ENCODE results near the gene ARAP1.

The ARAP1 gene

DNA sequence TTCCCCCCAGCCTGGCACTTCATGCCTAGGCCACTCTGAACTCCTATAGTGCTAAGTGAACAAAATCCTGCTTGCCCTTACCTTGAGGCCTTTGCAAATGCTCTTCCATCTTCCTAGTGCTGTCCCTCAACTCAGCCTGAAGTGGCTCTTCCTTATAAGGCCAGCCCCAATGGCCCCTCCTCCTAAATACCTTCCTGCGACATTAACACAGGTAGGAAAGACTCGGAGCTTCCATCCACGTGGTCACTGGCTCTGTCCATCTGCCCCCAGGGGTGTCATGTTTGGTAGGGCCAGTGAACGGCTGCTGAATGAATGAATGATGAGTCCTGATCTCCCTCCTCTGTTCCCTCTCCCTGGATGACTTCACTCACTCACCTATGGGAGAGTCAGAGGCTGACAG, 82.2 kb downstream of the ARAP1 start:
- H3K4me3 ChIP-seq (ENCODE audit: low read depth, low read length) = no peak overlapping the region
- TF ChIP-seq, protein P1, sequence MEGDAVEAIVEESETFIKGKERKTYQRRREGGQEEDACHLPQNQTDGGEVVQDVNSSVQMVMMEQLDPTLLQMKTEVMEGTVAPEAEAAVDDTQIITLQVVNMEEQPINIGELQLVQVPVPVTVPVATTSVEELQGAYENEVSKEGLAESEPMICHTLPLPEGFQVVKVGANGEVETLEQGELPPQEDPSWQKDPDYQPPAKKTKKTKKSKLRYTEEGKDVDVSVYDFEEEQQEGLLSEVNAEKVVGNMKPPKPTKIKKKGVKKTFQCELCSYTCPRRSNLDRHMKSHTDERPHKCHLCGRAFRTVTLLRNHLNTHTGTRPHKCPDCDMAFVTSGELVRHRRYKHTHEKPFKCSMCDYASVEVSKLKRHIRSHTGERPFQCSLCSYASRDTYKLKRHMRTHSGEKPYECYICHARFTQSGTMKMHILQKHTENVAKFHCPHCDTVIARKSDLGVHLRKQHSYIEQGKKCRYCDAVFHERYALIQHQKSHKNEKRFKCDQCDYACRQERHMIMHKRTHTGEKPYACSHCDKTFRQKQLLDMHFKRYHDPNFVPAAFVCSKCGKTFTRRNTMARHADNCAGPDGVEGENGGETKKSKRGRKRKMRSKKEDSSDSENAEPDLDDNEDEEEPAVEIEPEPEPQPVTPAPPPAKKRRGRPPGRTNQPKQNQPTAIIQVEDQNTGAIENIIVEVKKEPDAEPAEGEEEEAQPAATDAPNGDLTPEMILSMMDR (IDR thresholded peaks at IDR 0.05; ENCODE audit: low read depth, low read length) = no peak
- no peak for DNase-seq (ENCODE audit: low read depth, low spot score)
- in situ Hi-C loops (cut with HindIII; ENCODE audit: low sequenced_read_pairs) = no loop called here

DNA sequence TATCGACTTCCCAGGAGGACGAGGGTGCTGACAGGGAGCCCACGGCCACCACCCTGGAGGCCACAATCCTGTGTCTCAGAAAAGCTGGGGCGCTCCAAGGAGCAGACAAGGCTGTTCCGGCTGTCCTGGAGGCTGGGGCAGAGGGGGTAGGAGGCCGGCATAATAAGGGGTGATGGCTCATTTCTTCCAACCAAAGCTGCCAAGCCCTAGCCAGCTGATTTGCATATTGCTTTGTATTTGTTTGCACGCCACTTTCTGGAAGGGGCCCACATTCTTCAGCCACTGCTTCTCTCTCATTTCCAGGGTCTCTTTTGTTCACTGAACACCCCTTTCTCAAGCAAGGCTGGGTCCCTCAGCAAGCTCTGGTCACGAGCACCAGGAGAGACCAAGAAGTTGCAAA, 82.7 kb downstream of the ARAP1 start:
- in situ Hi-C loops (cut with HindIII; ENCODE audit: low sequenced_read_pairs) = no loop called here
- TF ChIP-seq, protein P1 (IDR thresholded peaks at IDR 0.05; ENCODE audit: low read depth, low read length) = no peak
- H3K4me3 ChIP-seq (ENCODE audit: low read depth, low read length) = no peak overlapping the region
- no peak for DNase-seq (ENCODE audit: low read depth, low spot score)

DNA sequence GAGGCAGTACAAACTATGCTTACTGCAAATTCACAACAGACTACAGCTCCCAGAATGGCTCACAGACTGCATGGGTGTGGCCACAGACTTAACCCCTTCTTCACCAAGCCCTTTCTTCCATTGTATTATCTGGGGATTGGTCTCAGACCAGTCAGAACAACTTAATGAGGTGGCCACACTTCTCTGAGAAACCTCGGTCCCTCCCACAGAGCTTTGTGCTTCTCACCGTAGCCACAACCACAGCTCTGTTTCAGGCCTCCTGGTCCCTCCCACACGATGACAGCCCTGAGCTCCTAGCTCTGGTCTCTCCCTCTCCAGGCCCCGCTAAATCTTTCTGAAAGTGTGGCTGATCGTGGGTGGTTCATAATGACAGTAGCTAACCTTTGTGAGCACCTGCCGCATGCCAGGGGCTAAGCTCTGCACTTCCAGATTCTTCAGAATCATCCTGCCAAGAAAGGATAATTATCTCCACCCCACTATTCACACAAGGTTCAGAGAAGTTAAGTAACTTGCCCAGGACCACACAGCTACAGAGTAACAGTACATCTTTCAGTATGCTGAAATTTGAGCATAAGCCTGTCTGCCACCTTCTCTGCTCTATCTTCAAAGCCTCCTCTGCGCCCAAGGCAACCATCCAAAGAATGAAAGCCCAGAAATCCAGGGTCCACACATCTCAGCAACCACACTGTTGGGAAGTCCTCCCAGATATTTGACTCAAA, 83.4 kb downstream of the ARAP1 start:
- H3K4me3 ChIP-seq (ENCODE audit: low read depth, low read length) = no peak overlapping the region
- in situ Hi-C loops (cut with HindIII; ENCODE audit: low sequenced_read_pairs) = no loop called here
- no peak for DNase-seq (ENCODE audit: low read depth, low spot score)
- TF ChIP-seq, protein P1 (IDR thresholded peaks at IDR 0.05; ENCODE audit: low read depth, low read length) = no peak

DNA sequence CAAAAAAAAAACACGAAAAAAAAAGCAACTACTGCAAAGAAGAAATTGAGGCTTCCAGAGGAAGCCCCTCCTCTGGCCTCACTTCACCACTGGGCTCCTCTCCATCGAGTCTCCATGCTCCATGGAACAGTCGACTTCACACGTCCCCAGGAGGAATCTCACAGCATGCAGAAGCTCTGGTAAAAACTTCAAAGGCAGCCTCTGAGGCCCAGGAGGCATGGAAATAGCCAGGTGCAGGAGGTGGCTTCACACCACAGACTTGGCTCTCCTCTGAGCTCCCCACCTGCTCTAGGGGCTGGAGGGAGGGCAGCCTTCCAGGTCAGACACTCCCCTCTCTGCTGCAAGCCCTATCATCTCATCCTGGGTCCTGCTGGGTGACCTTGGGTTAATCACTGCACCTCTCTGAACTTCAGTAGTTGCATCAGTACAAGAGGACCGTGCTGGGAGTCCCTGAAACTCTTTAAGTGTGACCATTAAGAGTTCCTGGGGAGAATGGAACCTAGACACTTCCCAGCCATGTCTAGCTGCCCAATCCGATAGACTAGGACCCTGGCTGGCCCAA, 86.2 kb downstream of the ARAP1 start:
- in situ Hi-C loops (cut with HindIII; ENCODE audit: low sequenced_read_pairs) = no loop called here
- TF ChIP-seq, protein P1 (IDR thresholded peaks at IDR 0.05; ENCODE audit: low read depth, low read length) = no peak
- H3K4me3 ChIP-seq (ENCODE audit: low read depth, low read length) = no peak overlapping the region

DNA sequence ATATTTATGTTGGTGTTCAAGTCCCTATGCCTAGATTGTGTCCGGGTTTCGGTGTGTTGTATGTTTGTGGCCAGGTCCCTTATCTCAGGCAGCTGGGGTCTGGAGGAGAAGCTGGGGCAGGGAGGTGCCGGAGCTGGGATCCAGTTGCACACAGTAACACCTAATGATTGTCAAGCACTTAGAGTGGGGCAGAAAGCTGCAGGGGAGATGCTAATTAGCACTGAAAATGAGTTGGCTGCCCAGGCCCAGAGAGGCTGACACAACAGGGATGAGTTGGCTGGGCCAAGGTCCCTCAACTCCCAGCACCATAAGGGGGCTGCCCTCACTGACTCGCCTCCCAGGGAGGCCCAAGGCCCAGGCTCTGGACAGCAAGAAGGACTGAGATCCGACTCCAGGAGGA, 90.2 kb downstream of the ARAP1 start:
- no peak for DNase-seq (ENCODE audit: low read depth, low spot score)
- TF ChIP-seq, protein P1 (IDR thresholded peaks at IDR 0.05; ENCODE audit: low read depth, low read length) = no peak
- in situ Hi-C loops (cut with HindIII; ENCODE audit: low sequenced_read_pairs) = no loop called here
- H3K4me3 ChIP-seq (ENCODE audit: low read depth, low read length) = no peak overlapping the region

More for the DNA sequence above, 86.2 kb downstream of the ARAP1 start:
- DNase-seq (ENCODE audit: low read depth, low spot score) = no peak

DNA sequence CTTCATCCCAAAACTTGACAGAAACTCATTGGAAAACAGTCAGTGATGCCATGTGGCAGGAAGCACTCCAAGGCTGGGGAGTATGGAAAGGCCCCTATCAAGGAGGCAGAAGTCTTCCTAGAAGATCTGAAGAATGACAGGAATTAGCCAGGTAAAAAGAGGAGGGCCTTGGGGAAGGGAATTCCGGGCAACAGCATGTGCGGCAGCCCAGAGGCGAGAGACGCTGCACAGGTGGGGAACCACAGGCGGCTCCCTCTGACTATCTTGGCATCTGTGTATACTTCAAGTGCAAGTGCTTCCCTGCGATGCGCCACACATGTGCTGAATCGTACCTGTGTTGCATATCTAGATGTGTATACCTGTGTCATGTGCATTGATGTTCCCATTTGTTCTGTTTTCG, 90.7 kb downstream of the ARAP1 start:
- H3K4me3 ChIP-seq (ENCODE audit: low read depth, low read length) = no peak overlapping the region
- TF ChIP-seq, protein P1 (IDR thresholded peaks at IDR 0.05; ENCODE audit: low read depth, low read length) = no peak
- in situ Hi-C loops (cut with HindIII; ENCODE audit: low sequenced_read_pairs) = no loop called here
- no peak for DNase-seq (ENCODE audit: low read depth, low spot score)
